NCI-H446 treated with DMSO at 0.1 percent for 48 hours (cell line): ENCODE results near the gene UNC13A.

Experiments
- DNase-seq: peaks from one replicate; lab custom pipeline; 2025; lab: John Stamatoyannopoulos, UW

The UNC13A gene

DNA sequence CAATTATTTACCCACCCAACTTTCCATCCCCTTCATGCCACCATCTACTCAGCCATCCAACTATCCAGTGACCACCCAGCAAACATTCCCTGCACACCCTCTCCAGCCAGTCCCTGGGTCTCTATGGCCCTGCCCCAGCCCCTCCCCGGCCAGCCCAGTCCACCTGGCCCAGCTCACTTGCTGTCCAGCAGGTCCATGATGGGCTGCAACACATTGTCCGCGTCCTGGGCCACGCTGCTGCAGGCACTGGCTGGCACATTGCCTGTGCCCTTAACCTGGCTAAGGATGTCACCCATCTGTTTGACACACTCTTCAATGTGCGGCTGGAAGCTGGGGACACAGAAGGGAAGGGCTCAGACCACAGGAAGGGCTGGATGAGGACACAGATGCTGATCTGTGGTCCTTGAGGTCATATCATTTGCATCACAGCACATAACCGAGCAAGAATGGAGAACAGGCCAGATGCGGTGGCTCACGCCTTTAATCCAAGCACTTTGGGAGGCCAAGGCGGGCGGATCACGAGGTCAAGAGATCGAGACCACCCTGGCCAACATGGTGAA lies 61.6 kb downstream of the UNC13A start:
- no peak for DNase-seq

GRCh38 chr19:17625980-17626379 lies 62.2 kb downstream of the UNC13A start:
- DNase-seq = no peak

- DNase-seq = no peak
These were observed 63.1 kb downstream of the UNC13A start for GRCh38 chr19:17625043-17625442.

GRCh38 chr19:17624314-17624991 lies 63.7 kb downstream of the UNC13A start:
- no peak for DNase-seq

DNA sequence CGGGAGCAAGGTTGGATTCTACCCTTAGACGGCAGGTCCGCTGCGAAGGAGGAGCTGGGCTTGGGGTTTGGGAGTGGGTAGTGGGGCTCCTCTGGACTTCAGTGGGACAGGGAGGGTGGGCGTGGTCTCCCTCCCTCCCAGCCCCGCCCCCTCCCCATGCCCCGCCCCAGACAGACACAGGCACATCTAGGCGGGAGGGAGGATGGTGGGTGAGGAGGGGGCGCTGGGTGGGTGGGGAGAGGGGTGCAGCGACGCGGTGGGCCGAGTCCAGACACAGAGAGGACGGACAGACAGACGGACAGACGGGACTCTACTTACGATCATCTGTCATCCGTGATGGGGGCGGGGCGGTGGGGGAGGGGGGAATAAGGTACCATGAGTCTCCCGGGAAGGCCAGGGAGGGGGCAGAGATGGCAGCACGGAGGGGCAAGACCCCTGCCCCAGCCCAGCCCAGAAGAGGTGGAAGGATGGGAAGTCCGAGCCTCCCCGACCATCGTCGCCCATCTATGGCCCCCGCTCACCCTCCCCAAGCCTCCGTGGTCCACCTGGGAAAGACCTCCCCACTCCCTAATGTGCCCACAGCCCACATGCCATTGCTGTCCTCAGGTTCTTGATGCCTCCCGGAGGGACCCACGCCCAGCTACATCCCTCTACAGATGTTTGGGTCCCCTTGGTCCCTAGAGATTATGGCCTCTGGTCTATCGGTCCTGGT lies 64.8 kb downstream of the UNC13A start:
- DNase-seq = no peak

DNA sequence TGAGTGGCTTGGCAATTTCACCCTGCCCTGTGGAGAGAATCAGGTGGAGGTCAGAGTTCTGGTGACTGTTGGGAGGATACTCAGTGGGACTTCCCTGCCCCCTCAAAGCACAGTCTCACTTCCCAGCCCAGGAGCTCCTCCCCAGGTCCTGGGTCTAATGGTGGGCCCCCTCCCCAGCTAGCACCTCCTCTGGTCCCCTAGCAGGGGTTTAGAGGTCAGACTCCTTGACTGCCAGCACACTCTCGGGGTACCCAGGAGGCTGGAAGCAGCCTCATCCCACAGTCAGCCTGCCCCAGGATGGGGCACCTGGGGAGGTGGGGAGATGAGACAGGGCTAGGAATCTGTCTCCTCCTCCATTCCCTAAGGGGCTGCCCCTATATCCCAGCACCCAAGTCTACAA lies 67.5 kb downstream of the UNC13A start:
- no peak for DNase-seq

DNA sequence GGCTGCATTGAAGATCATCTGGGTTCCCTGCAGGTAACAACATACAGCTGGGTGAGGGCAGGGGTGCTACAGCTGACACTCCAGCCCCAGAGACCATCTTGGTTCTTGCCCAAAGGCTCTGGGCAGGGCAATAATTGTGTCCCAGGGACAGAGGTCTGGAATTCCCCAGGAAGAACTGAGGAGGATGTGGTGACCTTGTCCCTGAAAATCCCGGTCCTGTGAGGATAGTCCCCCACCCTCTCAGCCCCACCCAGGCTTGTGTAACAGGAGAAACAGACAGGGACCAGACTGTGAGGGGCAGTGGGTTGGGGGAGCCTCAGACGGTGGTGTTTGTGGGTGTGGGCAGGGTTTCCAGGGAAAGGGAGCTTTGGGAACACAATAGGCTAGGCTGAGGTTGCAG lies 69.2 kb downstream of the UNC13A start:
- no peak for DNase-seq

DNA sequence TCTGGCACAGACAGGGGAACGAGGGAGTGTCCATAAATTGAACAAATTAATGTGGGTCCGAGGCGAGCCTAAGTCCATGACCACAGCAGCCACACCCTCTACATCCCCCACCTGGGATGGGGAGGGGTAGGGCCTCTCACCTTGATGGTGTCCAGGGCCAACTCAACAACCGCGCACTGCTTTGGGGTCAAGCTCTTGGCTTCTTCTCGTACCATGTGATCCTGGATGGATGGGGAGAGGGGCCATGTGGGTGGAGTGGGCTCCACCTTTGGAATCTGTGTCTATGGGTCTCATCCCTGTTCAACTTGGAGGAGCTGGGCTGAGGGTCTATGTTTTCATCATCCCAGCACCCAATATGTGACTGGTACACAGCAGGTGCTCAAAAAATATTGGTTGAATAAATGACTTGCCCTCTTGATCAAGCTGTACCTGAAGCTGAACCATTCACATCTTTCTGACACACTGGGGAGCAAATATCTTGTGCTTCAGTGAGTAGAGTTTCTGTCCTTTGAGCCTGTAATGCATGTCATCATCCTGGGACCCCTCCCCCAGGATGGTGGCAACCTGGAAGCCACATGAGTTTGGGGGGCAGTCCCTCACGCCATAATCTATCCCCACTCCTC lies 69.8 kb downstream of the UNC13A start:
- no peak for DNase-seq

DNA sequence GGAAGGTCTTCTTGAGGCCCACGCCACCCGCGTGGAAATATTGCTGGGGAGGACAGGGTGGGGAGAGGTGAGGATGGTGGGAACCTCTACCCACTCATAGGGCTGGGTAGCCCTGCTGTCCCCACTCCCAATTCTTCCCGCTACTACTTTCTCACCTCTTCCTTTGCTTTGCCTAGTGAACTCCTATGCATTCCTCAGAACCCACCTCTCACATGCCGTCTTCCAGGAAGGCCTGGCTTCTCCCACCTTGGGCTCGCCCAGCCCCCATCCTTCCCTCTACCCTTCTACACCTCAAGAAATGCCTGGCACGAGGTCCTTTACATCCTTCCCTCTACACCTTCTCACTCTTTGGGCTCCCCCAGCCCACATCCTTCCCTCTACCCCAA lies 70.4 kb downstream of the UNC13A start:
- no peak for DNase-seq

- DNase-seq = no peak
These were observed 71.0 kb downstream of the UNC13A start for GRCh38 chr19:17616961-17617806.

- no peak for DNase-seq
These were observed 71.5 kb downstream of the UNC13A start for GRCh38 chr19:17616686-17616960.

GRCh38 chr19:17615889-17616685 lies 72.1 kb downstream of the UNC13A start:
- no peak for DNase-seq

- no peak for DNase-seq
These were observed 73.7 kb downstream of the UNC13A start for GRCh38 chr19:17614476-17614875.

GRCh38 chr19:17611462-17612244 lies 76.5 kb downstream of the UNC13A start:
- DNase-seq = no peak

- DNase-seq = no peak
These were observed 77.8 kb downstream of the UNC13A start for GRCh38 chr19:17610384-17610783.

GRCh38 chr19:17607936-17608335 lies 80.2 kb downstream of the UNC13A start:
- no peak for DNase-seq

DNA sequence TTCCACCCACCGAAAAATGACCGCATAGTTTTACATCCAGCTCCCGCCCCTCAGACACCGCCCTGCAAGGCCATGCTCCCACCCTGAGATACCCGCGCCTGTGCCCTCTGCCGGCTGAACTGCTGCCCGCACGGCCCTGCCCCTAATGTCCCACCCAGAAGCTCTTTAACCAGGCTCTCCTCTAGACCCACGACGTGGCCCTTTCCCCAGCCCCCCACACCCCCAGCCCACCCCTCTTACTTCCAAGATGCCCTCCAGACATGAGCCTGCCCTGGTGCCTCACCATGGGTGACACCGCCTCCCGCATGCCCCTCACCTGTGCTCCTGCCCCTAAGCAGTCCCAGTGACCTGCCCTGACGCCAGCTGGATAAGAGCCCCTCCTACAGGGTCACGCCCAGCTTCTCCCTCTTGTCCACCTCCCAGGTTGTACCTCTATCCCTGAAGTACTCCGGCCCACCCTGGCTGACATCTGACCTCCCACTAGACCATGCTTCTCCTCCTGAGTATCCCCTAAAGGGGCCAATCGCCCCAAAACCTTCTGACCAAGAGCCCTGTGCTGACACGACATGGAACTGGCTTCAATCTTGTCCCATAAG lies 81.5 kb downstream of the UNC13A start:
- no peak for DNase-seq

DNA sequence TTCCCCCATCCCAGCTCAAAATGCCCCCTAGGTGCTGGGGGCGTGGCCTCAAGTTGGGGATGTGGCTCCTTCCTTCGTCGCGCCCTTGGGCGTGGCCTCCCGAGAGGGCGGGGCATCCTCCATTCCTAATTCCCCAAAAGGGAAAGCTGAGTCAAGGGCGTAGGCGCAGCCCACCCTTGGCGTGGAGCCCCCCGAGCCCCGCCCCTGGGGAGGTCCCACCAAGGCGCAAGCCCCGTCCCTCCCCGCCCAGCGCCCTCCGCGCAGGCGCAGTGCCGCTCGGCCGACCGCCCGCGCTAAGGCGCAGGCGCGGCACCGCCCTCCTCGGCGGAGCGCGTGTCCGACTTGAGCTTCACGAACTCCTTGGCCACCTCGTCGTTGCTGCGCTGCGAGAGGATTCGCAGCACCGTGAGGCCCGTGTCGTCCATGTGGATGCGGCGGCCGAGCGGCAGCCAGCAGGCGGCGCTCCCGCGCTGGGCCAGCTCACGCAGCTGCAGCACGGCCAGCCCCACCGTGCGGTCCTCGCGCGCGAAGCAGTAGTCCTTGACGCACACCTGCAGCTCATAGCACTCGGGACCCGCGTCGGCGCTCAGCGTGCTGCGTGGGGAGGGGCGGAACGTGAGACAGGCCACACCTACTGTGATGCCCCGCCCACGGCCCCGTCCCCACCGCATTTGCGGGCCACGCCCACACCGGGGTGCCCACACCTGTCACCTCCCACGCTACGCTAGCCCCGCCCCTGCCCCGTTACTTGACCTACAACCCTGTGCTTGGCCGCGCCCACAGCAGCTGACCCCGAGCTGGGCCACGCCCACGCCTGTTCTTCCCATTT lies 82.2 kb downstream of the UNC13A start:
- no peak for DNase-seq

GRCh38 chr19:17605117-17605516 lies 83.0 kb downstream of the UNC13A start:
- no peak for DNase-seq
